Peyer's patch (tissue), 4 donors: Measurements from ENCODE around the gene SMCO1. TPM values are rescaled to one million over a fixed set of nuclear protein-coding genes. Genes with fewer than 3 reads are reported as not detected.

Source experiments
- DNase-seq, 3 donors: peaks; one replicate each; pipeline ENCODE4 v3.0.0-alpha.2; 2017 to 2019
- H3K27ac ChIP-seq, 4 donors: fragments of 200-600 bp; sonication (generic); one replicate each; pipeline ENCODE4 v1.5.1; 2016 to 2019
- H3K27me3 ChIP-seq, 2 donors: fragments of 200-600 bp; sonication (generic); one replicate each; pipeline ENCODE4 v1.5.1; 2019
- H3K36me3 ChIP-seq, 3 donors: fragments of 200-600 bp; sonication (generic); one replicate each; pipeline ENCODE4 v1.5.1; 2016 to 2019
- H3K4me1 ChIP-seq, 4 donors: fragments of 200-600 bp; sonication (generic); one replicate each; pipeline ENCODE4 v1.5.1; 2016 to 2019
- H3K4me3 ChIP-seq, 4 donors: fragments of 200-600 bp; sonication (generic); 1 replicate in 3 of 4; 2 replicates in 1 of 4; pipeline ENCODE4 v1.5.1; 2016 to 2019; ENCODE audit warnings: mild to moderate bottlenecking in 1 of 4
- H3K9me3 ChIP-seq, 4 donors: fragments of 200-600 bp; sonication (generic); one replicate each; pipeline ENCODE4 v1.5.1; 2016 to 2019; ENCODE audit warnings: mild to moderate bottlenecking in 1 of 4
- CTCF ChIP-seq, 6 experiments: fragments of 450-650 bp in 4 of 6; fragments of 200-600 bp in 2 of 6; sonication (generic) in 1 of 6; IDR thresholded peaks; one replicate each; pipeline ENCODE4 v1.5.1; 2017 to 2019; ENCODE audit warnings: antibody characterized with exemption in 6 of 6, mild to moderate bottlenecking in 3 of 6, moderate library complexity in 1 of 6
- POLR2A ChIP-seq, 2 donors: fragments of 450-650 bp; IDR thresholded peaks; one replicate each; pipeline ENCODE4 v1.5.1; 2017; ENCODE audit warnings: antibody characterized with exemption in 2 of 2, mild to moderate bottlenecking in 2 of 2, moderate library complexity in 2 of 2
- total RNA-seq, 4 donors: library from RNA; depleted of rRNA; stranded (reverse); fragments of >200 nt; gene quantifications; one replicate each; pipeline ENCODE4 v1.1.0, GENCODE V29; 2016

The SMCO1 gene
- total RNA-seq, 4 donors from 2014 or later = not detected

- peak; percentile 47 to 75 (median 66) for DNase-seq
- H3K9me3 ChIP-seq = no peaks in the 10 kb centered on the region
- peaks cover 0 to 12% (median 2%) of the 10 kb centered on the region in 4 donors for H3K4me1 ChIP-seq
- H3K4me3 ChIP-seq = peak overlapping the region; percentile 68 to 96 (median 91)
- H3K27me3 ChIP-seq = no peaks in the 10 kb centered on the region
- TF ChIP-seq POLR2A (IDR thresholded peaks at IDR 0.05) (no peak), CTCF (IDR thresholded peaks at IDR 0.05) (no peak)
- H3K36me3 ChIP-seq = no peaks in the 10 kb centered on the region
- peak overlapping the region; percentile 93 to 98 (median 95) for H3K27ac ChIP-seq
Measured at GRCh38 chr3:196502775-196503195, 12.4 kb downstream of the SMCO1 start.

- Histone ChIP-seq H3K4me1 (peaks cover 0 to 12% (median 2%) of the 10 kb centered on the region in 4 donors), H3K36me3 (no peaks in the 10 kb centered on the region), H3K4me3 (peak overlapping the region; percentile 68 to 96 (median 91)), H3K27ac (peak overlapping the region in 3 of 4 donors; percentile 6 to 42 (median 7)), H3K27me3 (no peaks in the 10 kb centered on the region), H3K9me3 (no peaks in the 10 kb centered on the region)
- DNase-seq = no peak
- no peak for TF ChIP-seq CTCF (IDR thresholded peaks at IDR 0.05)
- no peak for TF ChIP-seq POLR2A (IDR thresholded peaks at IDR 0.05)
Measured at GRCh38 chr3:196501316-196502044, 13.7 kb downstream of the SMCO1 start.

- H3K4me3 ChIP-seq = peak overlapping the region; percentile 68 to 96 (median 91)
Measured at GRCh38 chr3:196499807-196500524, 15.2 kb downstream of the SMCO1 start.

GRCh38 chr3:196499061-196499460, 16.1 kb downstream of the SMCO1 start:
- Histone ChIP-seq H3K9me3 (no peaks in the 10 kb centered on the region), H3K36me3 (no peaks in the 10 kb centered on the region), H3K27me3 (no peaks in the 10 kb centered on the region), H3K4me1 (peaks cover 0 to 12% (median 2%) of the 10 kb centered on the region in 4 donors), H3K4me3 (no peak overlapping the region), H3K27ac (no peak overlapping the region)
- TF ChIP-seq POLR2A (IDR thresholded peaks at IDR 0.05) = no peak
- TF ChIP-seq CTCF (IDR thresholded peaks at IDR 0.05) = no peak
- DNase-seq = no peak

More at GRCh38 chr3:196499807-196500524, 15.2 kb downstream of the SMCO1 start:
- Histone ChIP-seq H3K4me1 (peaks cover 0 to 12% (median 2%) of the 10 kb centered on the region in 4 donors), H3K9me3 (no peaks in the 10 kb centered on the region), H3K36me3 (no peaks in the 10 kb centered on the region), H3K27ac (peak overlapping the region in 1 of 4 donors; percentile 31), H3K27me3 (no peaks in the 10 kb centered on the region)
- TF ChIP-seq POLR2A (IDR thresholded peaks at IDR 0.05) (no peak), CTCF (IDR thresholded peaks at IDR 0.05) (no peak)
- DNase-seq = no peak

GRCh38 chr3:196498297-196498696, 16.8 kb downstream of the SMCO1 start:
- Histone ChIP-seq H3K36me3 (no peaks in the 10 kb centered on the region), H3K27ac (no peak overlapping the region), H3K4me3 (no peak overlapping the region), H3K27me3 (no peaks in the 10 kb centered on the region), H3K4me1 (peaks cover 0 to 12% (median 2%) of the 10 kb centered on the region in 4 donors), H3K9me3 (no peaks in the 10 kb centered on the region)
- no peak for TF ChIP-seq POLR2A (IDR thresholded peaks at IDR 0.05)
- DNase-seq = no peak

- Histone ChIP-seq H3K27me3 (no peaks in the 10 kb centered on the region), H3K4me1 (peaks cover 0 to 12% (median 2%) of the 10 kb centered on the region in 4 donors), H3K9me3 (no peaks in the 10 kb centered on the region), H3K27ac (no peak overlapping the region), H3K36me3 (no peaks in the 10 kb centered on the region), H3K4me3 (no peak overlapping the region)
- DNase-seq = no peak
- TF ChIP-seq CTCF (IDR thresholded peaks at IDR 0.05) (no peak), POLR2A (IDR thresholded peaks at IDR 0.05) (no peak)
Measured at GRCh38 chr3:196496183-196496582, 19.0 kb downstream of the SMCO1 start.
